PFSK-1 (cell line): ENCODE results near the gene NDEL1.

Source experiments
- POLR2AphosphoS5 ChIP-seq: IDR thresholded peaks from 2 replicates; pipeline ENCODE4 v1.6.1; 2012; ENCODE audit warnings: low read depth, mild to moderate bottlenecking, control low read depth, low read length, moderate library complexity
- REST ChIP-seq, 2 experiments: IDR thresholded peaks; 2 replicates each; pipeline versions ENCODE4 v1.6.1 to v1.8.0; 2011 to 2012; ENCODE audit warnings: low read depth in 2 of 2, low read length in 2 of 2, control low read depth in 1 of 2, inconsistent platforms in 1 of 2, mild to moderate bottlenecking in 1 of 2, moderate library complexity in 1 of 2; ENCODE audit not compliant: insufficient read depth in 1 of 2
- SIN3A ChIP-seq: IDR thresholded peaks from 2 replicates; pipeline ENCODE4 v1.6.1; 2012; ENCODE audit warnings: mild to moderate bottlenecking, low read length, moderate library complexity, borderline replicate concordance; ENCODE audit not compliant: insufficient read depth
- TAF1 ChIP-seq: IDR thresholded peaks from 2 replicates; pipeline ENCODE4 v1.6.1; 2012; ENCODE audit warnings: low read length, control low read depth, borderline replicate concordance; ENCODE audit not compliant: insufficient read depth

GRCh38 chr17:8477171-8477570 lies 41.5 kb downstream of the NDEL1 start:
- no peak for TF ChIP-seq TAF1
- no peak for TF ChIP-seq POLR2AphosphoS5
- no peak for TF ChIP-seq REST (IDR thresholded peaks at IDR 0.05; ENCODE audit: insufficient read depth in 1 of 2, low read depth in 2 of 2, low read length in 2 of 2)
- TF ChIP-seq SIN3A: no peak
